HG02678 (cell line): Measurements from ENCODE around the gene TNRC6C.

Experiments
- ATAC-seq: cut with Tn5 transposase; IDR thresholded peaks from one replicate; pipeline ENCODE4 v1.9.1; 2021; ENCODE audit warnings: mild to moderate bottlenecking, moderate library complexity; ENCODE audit not compliant: unreplicated experiment

TNRC6C gene

GRCh38 chr17:77957857-77958715 is at the start of gene TNRC6C:
Gene TNRC6C (plus strand): TSS chr17:77958703. CDS start chr17:78004207, 45,504 bp downstream.
- peak; percentile 86 for ATAC-seq

GRCh38 chr17:77909236-77909635 is 49.3 kb upstream of the TNRC6C start:
- no peak for ATAC-seq

GRCh38 chr17:77909816-77910215 is 48.7 kb upstream of the TNRC6C start:
- no peak for ATAC-seq

GRCh38 chr17:77914385-77915254 is 43.9 kb upstream of the TNRC6C start:
- ATAC-seq: no peak

- ATAC-seq: no peak
Observed at GRCh38 chr17:77915594-77916021, 42.9 kb upstream of the TNRC6C start.

GRCh38 chr17:77916264-77916663 is 42.2 kb upstream of the TNRC6C start:
- ATAC-seq: no peak

GRCh38 chr17:77916703-77917481 is 41.6 kb upstream of the TNRC6C start:
- ATAC-seq: no peak

GRCh38 chr17:77919276-77919675 is 39.2 kb upstream of the TNRC6C start:
- ATAC-seq: no peak

- no peak for ATAC-seq
Observed at GRCh38 chr17:77923135-77923534, 35.4 kb upstream of the TNRC6C start.

- no peak for ATAC-seq
Observed at GRCh38 chr17:77923776-77924513, 34.6 kb upstream of the TNRC6C start.

- ATAC-seq: no peak
Observed at GRCh38 chr17:77924757-77925336, 33.7 kb upstream of the TNRC6C start.

GRCh38 chr17:77925831-77926543 is 32.5 kb upstream of the TNRC6C start:
- no peak for ATAC-seq

- ATAC-seq: no peak
Observed at GRCh38 chr17:77926981-77927380, 31.5 kb upstream of the TNRC6C start.

GRCh38 chr17:77927777-77928518 is 30.6 kb upstream of the TNRC6C start:
- no peak for ATAC-seq

- ATAC-seq: no peak
Observed at GRCh38 chr17:77928519-77929179, 29.9 kb upstream of the TNRC6C start.

GRCh38 chr17:77929180-77929564 is 29.3 kb upstream of the TNRC6C start:
- no peak for ATAC-seq

GRCh38 chr17:77929871-77930436 is 28.5 kb upstream of the TNRC6C start:
- ATAC-seq: no peak
